GM23338 (cell line): Measurements from ENCODE around the gene PTK6.

ENCODE experiments used
- EZH2 ChIP-seq: fragments of 200-600 bp; sonication (generic); IDR thresholded peaks from one replicate; pipeline ENCODE4 v1.8.0; 2017; ENCODE audit warnings: antibody characterized with exemption, mild to moderate bottlenecking, low read depth; ENCODE audit not compliant: unreplicated experiment
- EZH2phosphoT487 ChIP-seq: fragments of 200-600 bp; sonication (generic); IDR thresholded peaks from one replicate; pipeline ENCODE4 v1.8.1; 2018; ENCODE audit warnings: antibody characterized with exemption; ENCODE audit not compliant: unreplicated experiment
- POLR2AphosphoS5 ChIP-seq: IDR thresholded peaks from 2 replicates; pipeline ENCODE4 v1.6.1; 2016; ENCODE audit warnings: antibody characterized with exemption, low read depth
- TF ChIP-seq, protein P1 (sequence below), 2 experiments: fragments of 200-600 bp in 1 of 2; sonication (generic) in 1 of 2; conservative IDR thresholded peaks; 2 replicates each; pipeline versions ENCODE4 v1.5.1 to v1.6.1; 2016 to 2017; ENCODE audit warnings: antibody characterized with exemption in 2 of 2, low read depth in 2 of 2, mild to moderate bottlenecking in 2 of 2, moderate library complexity in 1 of 2

DNA sequence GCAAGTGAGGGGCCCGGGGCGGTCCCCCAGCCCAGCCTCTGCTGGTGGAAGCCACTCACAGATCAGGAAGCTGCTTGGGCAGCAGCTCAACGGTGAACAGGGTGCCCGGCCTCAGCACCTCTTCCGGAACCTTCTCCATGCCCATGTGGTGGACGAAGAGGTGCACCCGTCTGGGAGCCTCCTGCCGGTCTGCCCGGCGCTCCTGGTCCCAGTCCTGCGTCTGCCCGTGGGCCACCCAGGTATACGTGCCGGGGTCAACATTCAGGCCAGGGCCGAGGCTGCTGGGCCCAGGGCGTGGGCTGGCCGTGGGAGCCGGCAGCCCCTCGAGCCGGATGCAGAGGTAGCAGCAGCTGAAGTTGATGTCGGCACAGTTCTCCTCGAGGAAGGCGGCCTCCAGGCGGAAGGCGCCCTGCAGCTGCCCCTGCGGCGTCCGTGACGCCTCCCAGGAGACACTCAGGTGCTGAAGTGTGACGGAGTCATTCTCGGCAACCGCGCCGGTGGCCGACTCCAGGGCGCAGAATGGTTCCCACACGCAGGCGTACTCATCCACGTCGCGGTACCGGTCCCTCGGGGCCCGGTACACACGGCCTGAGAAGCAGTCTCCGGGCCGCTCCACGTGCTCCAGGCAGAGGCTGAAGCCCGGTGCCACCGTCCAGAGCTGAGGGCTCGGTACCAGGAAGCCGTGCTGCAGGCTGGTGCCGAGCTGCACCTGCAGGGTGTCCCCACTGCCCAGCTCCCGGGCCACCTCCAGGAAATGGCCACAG, 25.5 kb upstream of the PTK6 start:
- TF ChIP-seq, protein P1, sequence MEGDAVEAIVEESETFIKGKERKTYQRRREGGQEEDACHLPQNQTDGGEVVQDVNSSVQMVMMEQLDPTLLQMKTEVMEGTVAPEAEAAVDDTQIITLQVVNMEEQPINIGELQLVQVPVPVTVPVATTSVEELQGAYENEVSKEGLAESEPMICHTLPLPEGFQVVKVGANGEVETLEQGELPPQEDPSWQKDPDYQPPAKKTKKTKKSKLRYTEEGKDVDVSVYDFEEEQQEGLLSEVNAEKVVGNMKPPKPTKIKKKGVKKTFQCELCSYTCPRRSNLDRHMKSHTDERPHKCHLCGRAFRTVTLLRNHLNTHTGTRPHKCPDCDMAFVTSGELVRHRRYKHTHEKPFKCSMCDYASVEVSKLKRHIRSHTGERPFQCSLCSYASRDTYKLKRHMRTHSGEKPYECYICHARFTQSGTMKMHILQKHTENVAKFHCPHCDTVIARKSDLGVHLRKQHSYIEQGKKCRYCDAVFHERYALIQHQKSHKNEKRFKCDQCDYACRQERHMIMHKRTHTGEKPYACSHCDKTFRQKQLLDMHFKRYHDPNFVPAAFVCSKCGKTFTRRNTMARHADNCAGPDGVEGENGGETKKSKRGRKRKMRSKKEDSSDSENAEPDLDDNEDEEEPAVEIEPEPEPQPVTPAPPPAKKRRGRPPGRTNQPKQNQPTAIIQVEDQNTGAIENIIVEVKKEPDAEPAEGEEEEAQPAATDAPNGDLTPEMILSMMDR (conservative IDR thresholded peaks at IDR 0.05; ENCODE audit: low read depth in 2 of 2): no peak
- no peak for TF ChIP-seq EZH2phosphoT487
- TF ChIP-seq EZH2: no peak
- no peak for TF ChIP-seq POLR2AphosphoS5
